ENCODE results near the gene STOX2. TPM values are rescaled to one million over a fixed set of nuclear protein-coding genes. Genes with fewer than 3 reads are reported as not detected.

Gene STOX2
- total and polyA plus RNA-seq, 2 of the 8 experiments (the other 6 are each of a cell fraction or from before 2014, with no cell fraction given) = 5.5 to 20.0 TPM

GRCh38 chr4:184010696-184011095 lies 105.6 kb downstream of the STOX2 start (continued):
- TF ChIP-seq USF2 (IDR thresholded peaks at IDR 0.05; ENCODE audit: low read length) (no peak), CTCF (IDR thresholded peaks at IDR 0.05; ENCODE audit: control extremely low read depth in 1 of 3, insufficient read depth in 1 of 3, low read depth in 1 of 3, low read length in 3 of 3) (no peak), HDAC6 (IDR thresholded peaks at IDR 0.05; ENCODE audit: low read depth, low read length) (no peak)
